Activated T-cell treated with anti-CD3 and anti-CD28 coated beads, Interleukin-2, amount 50 U/mL, for 72 hours (primary cell): ENCODE results near the gene RAI2. TPM values are rescaled to one million over a fixed set of nuclear protein-coding genes. Genes with fewer than 3 reads are reported as not detected.
"Not testable (repeated sequence)": the region's sequence is repeated elsewhere in the genome, so short reads cannot be mapped to it uniquely, and the experiment has no call there.

ENCODE experiments used
- ATAC-seq, 2 donors: fragments of 150-1000 bp; cut with Tn5 transposase; replicated peaks in 1 of 2; 2 replicates each; pipeline ENCODE4 v1.10.0; 2021; ENCODE audit warnings: moderate library complexity in 2 of 2, mild to moderate bottlenecking in 1 of 2
- DNase-seq, 2 donors: peaks; one replicate each; pipeline ENCODE4 v3.0.0; 2021 to 2022; ENCODE audit warnings: mixed read lengths in 1 of 2
- H3K27ac Mint-ChIP-seq: one replicate; pipeline ENCODE4 v1.8.0; 2022; ENCODE audit warnings: mild to moderate bottlenecking, moderate library complexity, mixed read lengths
- H3K27me3 Mint-ChIP-seq: one replicate; pipeline ENCODE4 v1.8.0; 2022; ENCODE audit warnings: low read depth, mixed read lengths
- H3K36me3 Mint-ChIP-seq, 2 donors: one replicate each; pipeline ENCODE4 v1.8.0; 2022; ENCODE audit warnings: mixed read lengths in 2 of 2, mild to moderate bottlenecking in 1 of 2; ENCODE audit not compliant: insufficient read depth in 2 of 2
- H3K4me1 Mint-ChIP-seq: one replicate; pipeline ENCODE4 v1.8.0; 2022; ENCODE audit warnings: low read depth, mixed read lengths
- H3K4me3 Mint-ChIP-seq, 2 donors: one replicate each; pipeline ENCODE4 v1.8.0; 2022; ENCODE audit warnings: mild to moderate bottlenecking in 2 of 2, mixed read lengths in 2 of 2, moderate library complexity in 2 of 2
- H3K9me3 Mint-ChIP-seq, 2 donors: one replicate each; pipeline ENCODE4 v1.8.0; 2022; ENCODE audit warnings: mixed read lengths in 2 of 2
- total RNA-seq, 2 donors: library from RNA; stranded (reverse); gene quantifications; one replicate each; pipeline ENCODE4 v1.2.3, GENCODE V29; 2022

Gene RAI2
- total RNA-seq, 2 donors from 2014 or later, result 0.82 to 1.5 TPM

GRCh38 chrX:17798921-17799320 lies 62.2 kb downstream of the RAI2 start:
- Mint-ChIP-seq H3K4me1 (no peaks in the 10 kb centered on the region), H3K36me3 (no peaks in the 10 kb centered on the region), H3K27me3 (no peaks in the 10 kb centered on the region), H3K27ac (no peak overlapping the region), H3K4me3 (no peak overlapping the region), H3K9me3 (no peaks in the 10 kb centered on the region)
- DNase-seq, result no peak
- no peak for ATAC-seq

- Mint-ChIP-seq H3K9me3 (peaks cover 0 to 2% of the 10 kb centered on the region in 2 donors), H3K4me3 (no peak overlapping the region), H3K4me1 (peaks cover 7% of the 10 kb centered on the region), H3K36me3 (no peaks in the 10 kb centered on the region), H3K27ac (no peak overlapping the region), H3K27me3 (peaks cover 16% of the 10 kb centered on the region)
- ATAC-seq (no peak), DNase-seq (no peak)
These were observed 68.3 kb downstream of the RAI2 start for GRCh38 chrX:17792826-17793225.

- DNase-seq (no peak), ATAC-seq (no peak)
- Mint-ChIP-seq H3K4me3 (no peak overlapping the region), H3K9me3 (peaks cover 0 to 3% of the 10 kb centered on the region in 2 donors), H3K27ac (no peak overlapping the region), H3K4me1 (peaks cover 14% of the 10 kb centered on the region), H3K36me3 (peaks cover 0 to 1% of the 10 kb centered on the region in 2 donors), H3K27me3 (peaks cover 16% of the 10 kb centered on the region)
These were observed 72.0 kb downstream of the RAI2 start for GRCh38 chrX:17788956-17789562.

- Mint-ChIP-seq H3K4me1 (peaks cover 14% of the 10 kb centered on the region), H3K27me3 (peaks cover 16% of the 10 kb centered on the region), H3K36me3 (peaks cover 0 to 1% of the 10 kb centered on the region in 2 donors), H3K9me3 (peaks cover 0 to 3% of the 10 kb centered on the region in 2 donors), H3K4me3 (peak overlapping the region in 1 of 2 donors; percentile 8), H3K27ac (no peak overlapping the region)
- DNase-seq (peak; percentile 34 to 44), ATAC-seq (peak; percentile 55 to 58)
These were observed 72.7 kb downstream of the RAI2 start for GRCh38 chrX:17788439-17788838.

- peaks cover 16% of the 10 kb centered on the region for H3K27me3 Mint-ChIP-seq
- no peak for ATAC-seq
- H3K27ac Mint-ChIP-seq, result no peak overlapping the region
- H3K36me3 Mint-ChIP-seq, result peaks cover 0 to 1% of the 10 kb centered on the region in 2 donors
- peaks cover 0 to 3% of the 10 kb centered on the region in 2 donors for H3K9me3 Mint-ChIP-seq
- peaks cover 14% of the 10 kb centered on the region for H3K4me1 Mint-ChIP-seq
- H3K4me3 Mint-ChIP-seq, result no peak overlapping the region
- no peak for DNase-seq
These were observed 73.5 kb downstream of the RAI2 start for GRCh38 chrX:17787557-17787956.

- Mint-ChIP-seq H3K27me3 (peaks cover 14% of the 10 kb centered on the region), H3K4me3 (peak overlapping the region; percentile 20 to 29), H3K4me1 (peaks cover 14% of the 10 kb centered on the region)
- not testable (repeated sequence) for ATAC-seq, DNase-seq, H3K36me3 Mint-ChIP-seq, H3K9me3 Mint-ChIP-seq, H3K27ac Mint-ChIP-seq
These were observed 74.3 kb downstream of the RAI2 start for GRCh38 chrX:17786554-17787347.

GRCh38 chrX:17779434-17779833 lies 81.7 kb downstream of the RAI2 start:
- H3K36me3 Mint-ChIP-seq, result peaks cover 0 to 2% of the 10 kb centered on the region in 2 donors
- peaks cover 9% of the 10 kb centered on the region for H3K4me1 Mint-ChIP-seq
- ATAC-seq, result no peak
- peaks cover 2% of the 10 kb centered on the region in 2 donors for H3K9me3 Mint-ChIP-seq
- no peaks in the 10 kb centered on the region for H3K27me3 Mint-ChIP-seq
- DNase-seq, result no peak
- H3K4me3 Mint-ChIP-seq, result peak overlapping the region in 1 of 2 donors; percentile 17
- H3K27ac Mint-ChIP-seq, result no peak overlapping the region

- no peak for DNase-seq
- Mint-ChIP-seq H3K9me3 (peaks cover 2% of the 10 kb centered on the region in 2 donors), H3K36me3 (peaks cover 0 to 2% of the 10 kb centered on the region in 2 donors), H3K27me3 (no peaks in the 10 kb centered on the region), H3K4me3 (peak overlapping the region; percentile 1 to 17), H3K4me1 (peaks cover 9% of the 10 kb centered on the region), H3K27ac (no peak overlapping the region)
- ATAC-seq, result no peak
These were observed 82.1 kb downstream of the RAI2 start for GRCh38 chrX:17778997-17779396.

GRCh38 chrX:17774053-17774452 lies 87.0 kb downstream of the RAI2 start:
- ATAC-seq (no peak), DNase-seq (no peak)
- Mint-ChIP-seq H3K4me3 (no peak overlapping the region), H3K27ac (no peak overlapping the region), H3K4me1 (peaks cover 6% of the 10 kb centered on the region), H3K36me3 (no peaks in the 10 kb centered on the region), H3K9me3 (no peaks in the 10 kb centered on the region), H3K27me3 (no peaks in the 10 kb centered on the region)

- DNase-seq (no peak), ATAC-seq (peak; percentile 44 to 48)
- Mint-ChIP-seq H3K4me3 (no peak overlapping the region), H3K9me3 (no peaks in the 10 kb centered on the region), H3K36me3 (no peaks in the 10 kb centered on the region), H3K4me1 (no peaks in the 10 kb centered on the region), H3K27ac (no peak overlapping the region), H3K27me3 (no peaks in the 10 kb centered on the region)
These were observed 87.7 kb downstream of the RAI2 start for GRCh38 chrX:17773221-17773876.

- DNase-seq, result no peak
- Mint-ChIP-seq H3K27me3 (no peaks in the 10 kb centered on the region), H3K4me1 (no peaks in the 10 kb centered on the region), H3K36me3 (no peaks in the 10 kb centered on the region), H3K9me3 (no peaks in the 10 kb centered on the region), H3K27ac (no peak overlapping the region), H3K4me3 (no peak overlapping the region)
- peak; percentile 34 to 35 for ATAC-seq
These were observed 91.3 kb downstream of the RAI2 start for GRCh38 chrX:17769701-17770269.

GRCh38 chrX:17768997-17769396 lies 92.1 kb downstream of the RAI2 start:
- Mint-ChIP-seq H3K9me3 (no peaks in the 10 kb centered on the region), H3K27me3 (no peaks in the 10 kb centered on the region), H3K27ac (no peak overlapping the region), H3K4me3 (no peak overlapping the region), H3K36me3 (no peaks in the 10 kb centered on the region), H3K4me1 (no peaks in the 10 kb centered on the region)
- no peak for DNase-seq
- no peak for ATAC-seq

GRCh38 chrX:17767734-17768133 lies 93.4 kb downstream of the RAI2 start:
- H3K4me3 Mint-ChIP-seq, result no peak overlapping the region
- no peaks in the 10 kb centered on the region for H3K36me3 Mint-ChIP-seq
- DNase-seq (no peak), ATAC-seq (no peak)
- no peaks in the 10 kb centered on the region for H3K4me1 Mint-ChIP-seq
- H3K9me3 Mint-ChIP-seq, result no peaks in the 10 kb centered on the region
- no peaks in the 10 kb centered on the region for H3K27me3 Mint-ChIP-seq
- H3K27ac Mint-ChIP-seq, result no peak overlapping the region
